GM23248 (cell line): ENCODE results near the gene ACAN.

Source experiments
- EZH2 ChIP-seq: fragments of 200-600 bp; sonication (generic); IDR thresholded peaks from 2 replicates; pipeline ENCODE4 v1.6.1; 2018; ENCODE audit warnings: antibody characterized with exemption, mild to moderate bottlenecking; ENCODE audit not compliant: insufficient read depth, poor library complexity, severe bottlenecking
- EZH2phosphoT487 ChIP-seq: fragments of 200-600 bp; sonication (generic); IDR thresholded peaks from 2 replicates; pipeline ENCODE4 v1.6.1; 2018; ENCODE audit warnings: antibody characterized with exemption, moderate library complexity, mild to moderate bottlenecking, low read depth; ENCODE audit not compliant: insufficient read depth

- no peak for TF ChIP-seq EZH2phosphoT487
- TF ChIP-seq EZH2, result no peak
Observed at GRCh38 chr15:88791637-88792036, 11.6 kb upstream of the ACAN start.
